Germinal center (tissue), 1 donor: ENCODE data around the gene SECTM1.
A peak's percentile ranks its signal among the peaks of the same experiment; 100 is the strongest.

Experiments
- DNase-seq: peaks from one replicate; pipeline ENCODE4 v3.0.0; 2012; ENCODE audit warnings: mixed read lengths, low spot score

SECTM1 gene

GRCh38 chr17:82315703-82316358 is 17.7 kb downstream of the SECTM1 start:
- no peak for DNase-seq

GRCh38 chr17:82314727-82315605 is 18.6 kb downstream of the SECTM1 start:
- no peak for DNase-seq

GRCh38 chr17:82314012-82314726 is 19.4 kb downstream of the SECTM1 start:
- no peak for DNase-seq

- DNase-seq: no peak
These were observed 20.2 kb downstream of the SECTM1 start for GRCh38 chr17:82313195-82314011.

- DNase-seq: no peak
These were observed 21.6 kb downstream of the SECTM1 start for GRCh38 chr17:82311971-82312370.

GRCh38 chr17:82310877-82311276 is 22.7 kb downstream of the SECTM1 start:
- DNase-seq: no peak

- no peak for DNase-seq
These were observed 23.7 kb downstream of the SECTM1 start for GRCh38 chr17:82309656-82310570.

- DNase-seq: no peak
These were observed 27.8 kb downstream of the SECTM1 start for GRCh38 chr17:82305727-82306300.

GRCh38 chr17:82304826-82305726 is 28.5 kb downstream of the SECTM1 start:
- DNase-seq: no peak

- no peak for DNase-seq
These were observed 29.4 kb downstream of the SECTM1 start for GRCh38 chr17:82303944-82304808.

- DNase-seq: no peak
These were observed 30.3 kb downstream of the SECTM1 start for GRCh38 chr17:82302991-82303943.

GRCh38 chr17:82302568-82302963 is 31.0 kb downstream of the SECTM1 start:
- DNase-seq: no peak

- no peak for DNase-seq
These were observed 31.5 kb downstream of the SECTM1 start for GRCh38 chr17:82301916-82302567.

- DNase-seq: no peak
These were observed 32.2 kb downstream of the SECTM1 start for GRCh38 chr17:82301300-82301915.

- DNase-seq: peak; percentile 73
These were observed 32.8 kb downstream of the SECTM1 start for GRCh38 chr17:82300707-82301270.

GRCh38 chr17:82300228-82300627 is 33.3 kb downstream of the SECTM1 start:
- DNase-seq: no peak
